Liver (tissue), 9 donors: ENCODE data around the gene SNTA1. TPM values are rescaled to one million over a fixed set of nuclear protein-coding genes. Genes with fewer than 3 reads are reported as not detected.

Experiments used
- DNase-seq: peaks from one replicate; pipeline ENCODE4 v3.0.0-alpha.2; 2017; ENCODE audit warnings: low spot score
- H3K27ac ChIP-seq, 2 donors: one replicate each; pipeline ENCODE4 v1.7.0; 2013; ENCODE audit warnings: inconsistent platforms in 2 of 2, low read length in 2 of 2, control low read depth in 1 of 2, low read depth in 1 of 2, mild to moderate bottlenecking in 1 of 2
- H3K27me3 ChIP-seq, 4 donors: one replicate each; pipeline versions ENCODE4 v1.6.1 to v1.7.0; 2013; ENCODE audit warnings: low read length in 3 of 4, inconsistent platforms in 1 of 4, mild to moderate bottlenecking in 1 of 4, moderate library complexity in 1 of 4; ENCODE audit not compliant: control insufficient read depth in 4 of 4, insufficient read depth in 4 of 4
- H3K36me3 ChIP-seq, 4 donors: one replicate each; pipeline versions ENCODE4 v1.6.1 to v1.7.0; 2013; ENCODE audit warnings: low read length in 3 of 4, mild to moderate bottlenecking in 3 of 4, low read depth in 1 of 4, moderate library complexity in 1 of 4; ENCODE audit not compliant: control insufficient read depth in 4 of 4, insufficient read depth in 3 of 4
- H3K4me1 ChIP-seq, 4 donors: one replicate each; pipeline versions ENCODE4 v1.6.1 to v1.7.0; 2013; ENCODE audit warnings: low read length in 3 of 4, mild to moderate bottlenecking in 3 of 4, moderate library complexity in 1 of 4; ENCODE audit not compliant: control insufficient read depth in 4 of 4, insufficient read depth in 4 of 4
- H3K4me3 ChIP-seq, 3 donors: one replicate each; pipeline versions ENCODE4 v1.6.1 to v1.7.0; 2013; ENCODE audit warnings: low read length in 3 of 3, control low read depth in 1 of 3, low read depth in 1 of 3, mild to moderate bottlenecking in 1 of 3
- H3K9ac ChIP-seq, 2 donors: one replicate each; pipeline ENCODE4 v1.7.0; 2013; ENCODE audit warnings: low read length in 2 of 2, mild to moderate bottlenecking in 2 of 2, moderate library complexity in 2 of 2, control low read depth in 1 of 2, low read depth in 1 of 2
- H3K9me3 ChIP-seq, 4 donors: one replicate each; pipeline versions ENCODE4 v1.6.1 to v1.7.0; 2013; ENCODE audit warnings: low read length in 3 of 4; ENCODE audit not compliant: control insufficient read depth in 4 of 4
- EGR1 ChIP-seq, 2 donors: IDR thresholded peaks; 2 replicates each; pipeline ENCODE4 v1.6.1; 2016 to 2018; ENCODE audit warnings: antibody characterized with exemption in 2 of 2, low read depth in 2 of 2
- FOXA1 ChIP-seq: IDR thresholded peaks from 2 replicates; pipeline ENCODE4 v1.6.1; 2016; ENCODE audit warnings: antibody characterized with exemption
- FOXA2 ChIP-seq: IDR thresholded peaks from 2 replicates; pipeline ENCODE4 v1.6.1; 2016; ENCODE audit warnings: antibody characterized with exemption
- GABPA ChIP-seq, 2 donors: IDR thresholded peaks in 1 of 2; conservative IDR thresholded peaks in 1 of 2; 2 replicates each; pipeline ENCODE4 v1.6.1; 2016; ENCODE audit warnings: antibody characterized with exemption in 2 of 2, mild to moderate bottlenecking in 1 of 2, moderate library complexity in 1 of 2
- HNF4A ChIP-seq, 2 donors: conservative IDR thresholded peaks; 2 replicates each; pipeline ENCODE4 v1.6.1; 2016; ENCODE audit warnings: antibody characterized with exemption in 2 of 2, mild to moderate bottlenecking in 2 of 2
- HNF4G ChIP-seq: IDR thresholded peaks from 2 replicates; pipeline ENCODE4 v1.6.1; 2016; ENCODE audit warnings: antibody characterized with exemption
- JUND ChIP-seq, 2 donors: IDR thresholded peaks; 2 replicates each; pipeline ENCODE4 v1.6.1; 2016; ENCODE audit warnings: antibody characterized with exemption in 2 of 2
- NR2F2 ChIP-seq: IDR thresholded peaks from 2 replicates; pipeline ENCODE4 v1.6.1; 2016; ENCODE audit warnings: antibody characterized with exemption
- RAD21 ChIP-seq, 2 donors: IDR thresholded peaks; 2 replicates each; pipeline ENCODE4 v1.6.1; 2016; ENCODE audit warnings: antibody characterized with exemption in 2 of 2, mild to moderate bottlenecking in 2 of 2
- RXRA ChIP-seq, 2 donors: IDR thresholded peaks; 2 replicates each; pipeline ENCODE4 v1.6.1; 2017 to 2018; ENCODE audit warnings: antibody characterized with exemption in 2 of 2, mild to moderate bottlenecking in 1 of 2
- SP1 ChIP-seq: IDR thresholded peaks from 2 replicates; pipeline ENCODE4 v1.6.1; 2018; ENCODE audit warnings: antibody characterized with exemption, mild to moderate bottlenecking
- TAF1 ChIP-seq: conservative IDR thresholded peaks from 2 replicates; pipeline ENCODE4 v1.6.1; 2016; ENCODE audit warnings: antibody characterized with exemption, mild to moderate bottlenecking
- YY1 ChIP-seq: IDR thresholded peaks from 2 replicates; pipeline ENCODE4 v1.6.1; 2016; ENCODE audit warnings: antibody characterized with exemption, mild to moderate bottlenecking
- WGBS: extraction: QIAGEN DNeasy Blood & Tissue Kit; methylation state at CpG from one replicate; pipeline ENCODE4 v1.1.7; 2013; 5-methylcytosine and 5-hydroxymethylcytosine counted together
- polyA plus RNA-seq, 2 donors: library from polyadenylated mRNA; stranded (reverse) in 1 of 2; unstranded in 1 of 2; fragments of 200-250 nt in 1 of 2; fragments of >200 nt in 1 of 2; fragmentation: Nextera tagmentation in 1 of 2; extraction: Ambion mirVana in 1 of 2; gene quantifications; one replicate each; pipeline versions ENCODE4 v1.2.1 to v1.2.3, GENCODE V29; 2013 to 2015
- total RNA-seq, 2 donors: library from RNA; depleted of rRNA; stranded (reverse); fragments of >200 nt; gene quantifications; one replicate each; pipeline ENCODE4 v1.2.3, GENCODE V29; 2014
- TF ChIP-seq, protein P1 (sequence below): IDR thresholded peaks from 2 replicates; pipeline ENCODE4 v1.6.1; 2016; ENCODE audit warnings: antibody characterized with exemption
- TF ChIP-seq, protein P2 (sequence below): IDR thresholded peaks from 2 replicates; pipeline ENCODE4 v1.6.1; 2016; ENCODE audit warnings: antibody characterized with exemption, mild to moderate bottlenecking
- TF ChIP-seq, protein P3 (sequence below): IDR thresholded peaks from 2 replicates; pipeline ENCODE4 v1.6.1; 2016; ENCODE audit warnings: antibody characterized with exemption
- TF ChIP-seq, protein P4 (sequence below): IDR thresholded peaks from 2 replicates; pipeline ENCODE4 v1.6.1; 2016; ENCODE audit warnings: antibody characterized with exemption
- donor health status: healthy.
- donor health status: healthy.
- donor health status: healthy.
- donor health status: healthy.
- donor health status: healthy.

SNTA1 gene
- total and polyA plus RNA-seq, 4 donors = 3.8 to 9.6 (median 6.9) TPM

DNA sequence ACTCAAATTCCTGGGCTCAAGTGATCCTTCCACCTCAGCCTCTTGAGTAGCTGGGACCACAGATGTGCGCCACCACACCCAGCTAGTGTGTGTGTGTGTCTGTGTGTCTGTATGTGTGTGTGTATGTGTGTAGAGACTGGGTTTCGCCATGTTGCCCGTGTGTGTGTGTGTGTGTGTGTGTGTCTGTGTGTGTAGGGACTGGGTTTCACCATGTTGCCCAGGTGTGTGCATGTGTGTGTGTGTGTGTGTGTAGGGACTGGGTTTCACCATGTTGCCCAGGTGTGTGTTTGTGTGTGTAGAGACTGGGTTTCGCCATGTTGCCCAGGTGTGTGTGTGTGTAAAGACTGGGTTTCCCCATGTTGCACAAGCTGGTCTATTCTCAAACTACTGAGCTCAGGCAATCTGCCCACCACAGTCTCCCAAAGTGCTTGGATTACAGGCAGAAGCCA is 70.5 kb downstream of the SNTA1 start:
- DNase-seq = no peak
- peaks cover 2 to 28% (median 16%) of the 10 kb centered on the region in 4 donors for H3K36me3 ChIP-seq
- H3K4me3 ChIP-seq = no peak overlapping the region
- no peaks in the 10 kb centered on the region for H3K4me1 ChIP-seq
- H3K9me3 ChIP-seq = no peaks in the 10 kb centered on the region
- TF ChIP-seq RXRA (IDR thresholded peaks at IDR 0.05) (no peak), GABPA (IDR thresholded peaks at IDR 0.05 in 1 of 2, conservative IDR thresholded peaks at IDR 0.05 in 1 of 2) (no peak), FOXA2 (no peak), EGR1 (IDR thresholded peaks at IDR 0.05; ENCODE audit: low read depth in 2 of 2) (no peak), TAF1 (no peak)
- TF ChIP-seq, protein P1, sequence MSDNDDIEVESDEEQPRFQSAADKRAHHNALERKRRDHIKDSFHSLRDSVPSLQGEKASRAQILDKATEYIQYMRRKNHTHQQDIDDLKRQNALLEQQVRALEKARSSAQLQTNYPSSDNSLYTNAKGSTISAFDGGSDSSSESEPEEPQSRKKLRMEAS = no peak
- TF ChIP-seq, protein P2, sequence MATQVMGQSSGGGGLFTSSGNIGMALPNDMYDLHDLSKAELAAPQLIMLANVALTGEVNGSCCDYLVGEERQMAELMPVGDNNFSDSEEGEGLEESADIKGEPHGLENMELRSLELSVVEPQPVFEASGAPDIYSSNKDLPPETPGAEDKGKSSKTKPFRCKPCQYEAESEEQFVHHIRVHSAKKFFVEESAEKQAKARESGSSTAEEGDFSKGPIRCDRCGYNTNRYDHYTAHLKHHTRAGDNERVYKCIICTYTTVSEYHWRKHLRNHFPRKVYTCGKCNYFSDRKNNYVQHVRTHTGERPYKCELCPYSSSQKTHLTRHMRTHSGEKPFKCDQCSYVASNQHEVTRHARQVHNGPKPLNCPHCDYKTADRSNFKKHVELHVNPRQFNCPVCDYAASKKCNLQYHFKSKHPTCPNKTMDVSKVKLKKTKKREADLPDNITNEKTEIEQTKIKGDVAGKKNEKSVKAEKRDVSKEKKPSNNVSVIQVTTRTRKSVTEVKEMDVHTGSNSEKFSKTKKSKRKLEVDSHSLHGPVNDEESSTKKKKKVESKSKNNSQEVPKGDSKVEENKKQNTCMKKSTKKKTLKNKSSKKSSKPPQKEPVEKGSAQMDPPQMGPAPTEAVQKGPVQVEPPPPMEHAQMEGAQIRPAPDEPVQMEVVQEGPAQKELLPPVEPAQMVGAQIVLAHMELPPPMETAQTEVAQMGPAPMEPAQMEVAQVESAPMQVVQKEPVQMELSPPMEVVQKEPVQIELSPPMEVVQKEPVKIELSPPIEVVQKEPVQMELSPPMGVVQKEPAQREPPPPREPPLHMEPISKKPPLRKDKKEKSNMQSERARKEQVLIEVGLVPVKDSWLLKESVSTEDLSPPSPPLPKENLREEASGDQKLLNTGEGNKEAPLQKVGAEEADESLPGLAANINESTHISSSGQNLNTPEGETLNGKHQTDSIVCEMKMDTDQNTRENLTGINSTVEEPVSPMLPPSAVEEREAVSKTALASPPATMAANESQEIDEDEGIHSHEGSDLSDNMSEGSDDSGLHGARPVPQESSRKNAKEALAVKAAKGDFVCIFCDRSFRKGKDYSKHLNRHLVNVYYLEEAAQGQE = no peak
- TF ChIP-seq, protein P3, sequence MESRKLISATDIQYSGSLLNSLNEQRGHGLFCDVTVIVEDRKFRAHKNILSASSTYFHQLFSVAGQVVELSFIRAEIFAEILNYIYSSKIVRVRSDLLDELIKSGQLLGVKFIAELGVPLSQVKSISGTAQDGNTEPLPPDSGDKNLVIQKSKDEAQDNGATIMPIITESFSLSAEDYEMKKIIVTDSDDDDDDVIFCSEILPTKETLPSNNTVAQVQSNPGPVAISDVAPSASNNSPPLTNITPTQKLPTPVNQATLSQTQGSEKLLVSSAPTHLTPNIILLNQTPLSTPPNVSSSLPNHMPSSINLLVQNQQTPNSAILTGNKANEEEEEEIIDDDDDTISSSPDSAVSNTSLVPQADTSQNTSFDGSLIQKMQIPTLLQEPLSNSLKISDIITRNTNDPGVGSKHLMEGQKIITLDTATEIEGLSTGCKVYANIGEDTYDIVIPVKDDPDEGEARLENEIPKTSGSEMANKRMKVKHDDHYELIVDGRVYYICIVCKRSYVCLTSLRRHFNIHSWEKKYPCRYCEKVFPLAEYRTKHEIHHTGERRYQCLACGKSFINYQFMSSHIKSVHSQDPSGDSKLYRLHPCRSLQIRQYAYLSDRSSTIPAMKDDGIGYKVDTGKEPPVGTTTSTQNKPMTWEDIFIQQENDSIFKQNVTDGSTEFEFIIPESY = no peak
- H3K27ac ChIP-seq = no peak overlapping the region
- no peak overlapping the region for H3K9ac ChIP-seq
- 90% methylated on average over 4 of the region's 4 CpGs for WGBS
- no peaks in the 10 kb centered on the region for H3K27me3 ChIP-seq

DNA sequence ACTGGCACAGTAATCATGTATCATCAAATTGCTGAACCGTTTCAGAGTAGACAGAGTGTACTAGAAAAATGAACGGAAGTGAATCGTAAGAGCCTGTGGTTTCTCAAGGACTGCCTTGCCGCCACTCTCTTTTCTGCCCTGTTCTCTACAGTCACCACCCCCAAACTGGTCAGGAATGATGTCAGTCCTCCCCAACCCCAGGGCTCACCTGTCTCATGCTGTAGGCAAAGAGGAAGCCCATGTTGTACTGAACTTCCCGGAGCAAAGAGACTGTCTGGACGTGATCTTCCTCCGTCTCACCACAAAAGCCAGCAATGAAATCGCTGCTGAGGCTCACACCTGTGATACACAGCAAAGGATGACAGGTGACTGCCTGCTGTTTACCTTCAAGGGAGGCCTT is 73.3 kb downstream of the SNTA1 start:
- no peak for TF ChIP-seq RAD21 (IDR thresholded peaks at IDR 0.05)
- no peak for TF ChIP-seq EGR1 (IDR thresholded peaks at IDR 0.05; ENCODE audit: low read depth in 2 of 2)
- no peak for TF ChIP-seq JUND (IDR thresholded peaks at IDR 0.05)
- Histone ChIP-seq H3K9ac (no peak overlapping the region), H3K4me1 (no peaks in the 10 kb centered on the region), H3K36me3 (peaks cover 3 to 40% (median 27%) of the 10 kb centered on the region in 4 donors), H3K27me3 (no peaks in the 10 kb centered on the region), H3K9me3 (no peaks in the 10 kb centered on the region), H3K4me3 (no peak overlapping the region), H3K27ac (no peak overlapping the region)
- WGBS = 94% methylated on average over 8 of the region's 8 CpGs
- no peak for DNase-seq

DNA sequence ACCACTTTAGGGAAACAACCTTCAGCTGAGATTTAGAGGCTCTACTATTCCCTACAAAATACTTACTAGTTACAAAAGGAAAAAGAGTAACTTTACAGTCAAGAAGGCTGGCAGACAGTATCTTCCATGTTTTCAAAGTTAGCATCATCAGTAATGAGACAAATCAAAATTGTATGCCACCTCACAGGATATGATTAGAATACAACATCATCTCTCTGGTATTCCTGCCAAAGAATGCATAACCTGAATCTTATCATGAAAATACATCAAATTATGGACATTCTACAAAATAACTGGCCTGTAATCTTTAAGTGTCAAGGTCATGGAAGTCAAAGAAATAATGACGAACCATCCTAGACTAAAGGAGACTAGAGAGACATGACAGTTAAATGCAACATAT is 80.7 kb downstream of the SNTA1 start:
- Histone ChIP-seq H3K9ac (no peak overlapping the region), H3K4me3 (no peak overlapping the region), H3K27me3 (no peaks in the 10 kb centered on the region), H3K36me3 (peaks cover 7 to 59% (median 39%) of the 10 kb centered on the region in 4 donors), H3K4me1 (no peaks in the 10 kb centered on the region), H3K9me3 (no peaks in the 10 kb centered on the region), H3K27ac (no peak overlapping the region)
- DNase-seq = no peak
- 80% methylated on average over 1 of the region's 1 CpG for WGBS
- TF ChIP-seq, protein P3 = no peak
- no peak for TF ChIP-seq FOXA2
- no peak for TF ChIP-seq RXRA (IDR thresholded peaks at IDR 0.05)
- no peak for TF ChIP-seq FOXA1
- TF ChIP-seq, protein P1 = no peak
- no peak for TF ChIP-seq YY1
- no peak for TF ChIP-seq HNF4G
- no peak for TF ChIP-seq HNF4A (conservative IDR thresholded peaks at IDR 0.05)
- TF ChIP-seq NR2F2 = no peak
- TF ChIP-seq TAF1 = no peak
- TF ChIP-seq GABPA (IDR thresholded peaks at IDR 0.05 in 1 of 2, conservative IDR thresholded peaks at IDR 0.05 in 1 of 2) = no peak
- no peak for TF ChIP-seq SP1
- no peak for TF ChIP-seq EGR1 (IDR thresholded peaks at IDR 0.05; ENCODE audit: low read depth in 2 of 2)
- no peak for TF ChIP-seq RAD21 (IDR thresholded peaks at IDR 0.05)
- TF ChIP-seq, protein P4, sequence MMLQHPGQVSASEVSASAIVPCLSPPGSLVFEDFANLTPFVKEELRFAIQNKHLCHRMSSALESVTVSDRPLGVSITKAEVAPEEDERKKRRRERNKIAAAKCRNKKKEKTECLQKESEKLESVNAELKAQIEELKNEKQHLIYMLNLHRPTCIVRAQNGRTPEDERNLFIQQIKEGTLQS = no peak
